A549 (cell line): Measurements from ENCODE around the gene PHF2. TPM values are rescaled to one million over a fixed set of nuclear protein-coding genes. Genes with fewer than 3 reads are reported as not detected.

Experiments
- ATAC-seq, 2 experiments: fragments of 200-7000 bp in 1 of 2; fragments of >200 bp in 1 of 2; cut with Nextera tagmentation in 1 of 2; cut with Tn5 transposase in 1 of 2; 3 replicates each; pipeline versions ENCODE4 v1.8.0 to v1.9.1; 2018 to 2020; ENCODE audit warnings: mild to moderate bottlenecking in 1 of 2, moderate library complexity in 1 of 2
- CTCF ChIA-PET: fragments of 300-600 bp; sonication (Branson Sonifier 250); formaldehyde crosslinking; extraction: SDS; loops from one replicate; lab custom pipeline; 2021; ENCODE audit warnings: antibody characterized with exemption, inconsistent platforms; lab: Yijun Ruan, JAX
- POLR2A ChIA-PET: fragments of 350-600 bp; formaldehyde crosslinking; extraction: SDS; loops from one replicate; lab custom pipeline; 2021; ENCODE audit warnings: antibody characterized with exemption, inconsistent platforms; lab: Yijun Ruan, JAX
- DNase-seq, 2 experiments: peaks; one replicate each; pipeline versions ENCODE4 v3.0.0 to v3.0.0-alpha.2; 2011 to 2016; ENCODE audit warnings: low read depth in 1 of 2, low spot score in 1 of 2
- FAIRE-seq: peaks from 2 replicates; lab custom pipeline; 2011; peaks lifted over from hg19 to GRCh38; lab: Jason Lieb, UNC
- H3K27ac ChIP-seq, 2 experiments: fragments of >200 bp; sonication (Bioruptor Twin); formaldehyde crosslinking; 3 replicates each; pipeline ENCODE4 v1.5.1; 2016 to 2017
- H3K4me1 ChIP-seq: fragments of >200 bp; sonication (Bioruptor Twin); formaldehyde crosslinking; 3 replicates; pipeline ENCODE4 v1.6.1; 2016
- H3K4me2 ChIP-seq: fragments of >200 bp; sonication (Bioruptor Twin); formaldehyde crosslinking; 3 replicates; pipeline ENCODE4 v1.6.1; 2016
- H3K4me3 ChIP-seq: fragments of >200 bp; sonication (Bioruptor Twin); formaldehyde crosslinking; 3 replicates; pipeline ENCODE4 v1.5.1; 2016
- H3K9me3 ChIP-seq: fragments of >200 bp; sonication (Bioruptor Twin); formaldehyde crosslinking; 3 replicates; pipeline ENCODE4 v1.6.1; 2016
- CBX2 ChIP-seq: fragments of 200-600 bp; sonication (generic); IDR thresholded peaks from 2 replicates; pipeline ENCODE4 v1.6.1; 2016; ENCODE audit warnings: low read depth, mild to moderate bottlenecking, borderline replicate concordance
- ESRRA ChIP-seq: fragments of 150-350 bp; IDR thresholded peaks from 2 replicates; pipeline ENCODE4 v1.6.1; 2014; ENCODE audit warnings: mild to moderate bottlenecking, low read length, borderline replicate concordance
- FOSB ChIP-seq: fragments of 250-450 bp; sonication (Bioruptor Pico); IDR thresholded peaks from 2 replicates; pipeline ENCODE4 v1.5.0; 2020; ENCODE audit warnings: mild to moderate bottlenecking, moderate library complexity
- HOXB13 ChIP-seq: fragments of 250-450 bp; sonication (Bioruptor Pico); IDR thresholded peaks from 2 replicates; pipeline ENCODE4 v1.5.0; 2020; ENCODE audit warnings: low read depth, mild to moderate bottlenecking, moderate library complexity
- HOXB5 ChIP-seq: fragments of 250-450 bp; sonication (Bioruptor Pico); IDR thresholded peaks from 2 replicates; pipeline ENCODE4 v1.5.0; 2020; ENCODE audit warnings: mild to moderate bottlenecking, moderate library complexity
- JUN ChIP-seq, 2 experiments: fragments of >200 bp; sonication (Bioruptor Twin); formaldehyde crosslinking; IDR thresholded peaks; 2 replicates in 1 of 2; 3 replicates in 1 of 2; pipeline ENCODE4 v1.6.1; 2016 to 2017
- JUNB ChIP-seq: fragments of >200 bp; sonication (Bioruptor Twin); formaldehyde crosslinking; IDR thresholded peaks from 2 replicates; pipeline ENCODE4 v1.6.1; 2016
- KDM5A ChIP-seq: fragments of 200-600 bp; sonication (generic); IDR thresholded peaks from 2 replicates; pipeline ENCODE4 v1.6.1; 2016; ENCODE audit warnings: antibody characterized with exemption, mild to moderate bottlenecking
- NFE2L2 ChIP-seq: fragments of 150-350 bp; conservative IDR thresholded peaks from 2 replicates; pipeline ENCODE4 v1.6.1; 2014; ENCODE audit warnings: low read length
- NPAS2 ChIP-seq: fragments of 250-450 bp; sonication (Bioruptor Pico); IDR thresholded peaks from 2 replicates; pipeline ENCODE4 v1.8.0; 2022; ENCODE audit warnings: mild to moderate bottlenecking, moderate library complexity, borderline replicate concordance
- PHF8 ChIP-seq: fragments of 200-600 bp; sonication (generic); IDR thresholded peaks from 2 replicates; pipeline ENCODE4 v1.6.1; 2016; ENCODE audit warnings: low read depth, mild to moderate bottlenecking, antibody characterized with exemption, moderate library complexity, borderline replicate concordance
- RAD21 ChIP-seq, 2 experiments: fragments of >200 bp in 1 of 2; sonication (Bioruptor Twin) in 1 of 2; formaldehyde crosslinking in 1 of 2; IDR thresholded peaks in 1 of 2; conservative IDR thresholded peaks in 1 of 2; 2 replicates in 1 of 2; 3 replicates in 1 of 2; pipeline ENCODE4 v1.6.1; 2012 to 2018; ENCODE audit warnings: inconsistent platforms in 1 of 2
- RCOR1 ChIP-seq: fragments of 150-350 bp; IDR thresholded peaks from 2 replicates; pipeline ENCODE4 v1.6.1; 2014; ENCODE audit warnings: antibody characterized with exemption, low read length, low read depth
- SMC3 ChIP-seq: fragments of >200 bp; sonication (Bioruptor Twin); formaldehyde crosslinking; IDR thresholded peaks from 3 replicates; pipeline ENCODE4 v1.6.1; 2018; ENCODE audit warnings: inconsistent platforms
- TFCP2L1 ChIP-seq: fragments of 250-450 bp; sonication (Bioruptor Pico); IDR thresholded peaks from 2 replicates; pipeline ENCODE4 v1.5.0; 2021; ENCODE audit warnings: mild to moderate bottlenecking
- ZFP36 ChIP-seq: fragments of 450-650 bp; IDR thresholded peaks from 2 replicates; pipeline ENCODE4 v1.6.1; 2014; ENCODE audit warnings: borderline replicate concordance; ENCODE audit not compliant: partially characterized antibody
- WGBS: methylation state at CpG from one replicate; pipeline ENCODE4 v1.1.6; 2017; ENCODE audit errors: missing lambda C conversion rate; 5-methylcytosine and 5-hydroxymethylcytosine counted together
- polyA plus RNA-seq, 4 experiments: library from polyadenylated mRNA; depleted of rRNA in 3 of 4; stranded (reverse); fragments of >200 nt; fragmentation: RNase III in 1 of 4; extraction: RNeasy Plus Mini Kit Qiagen cat#74134 plus additional on column Dnase treatment in 1 of 4; gene quantifications; 2 replicates in 3 of 4; 3 replicates in 1 of 4; pipeline ENCODE4 v1.2.3, GENCODE V29; 2011 to 2017
- TF ChIP-seq, protein P1 (sequence below): fragments of 250-450 bp; sonication (Bioruptor Pico); IDR thresholded peaks from 2 replicates; pipeline ENCODE4 v1.5.0; 2021; ENCODE audit warnings: mild to moderate bottlenecking, moderate library complexity, borderline replicate concordance
- TF ChIP-seq, protein P2 (sequence below): fragments of 150-350 bp; IDR thresholded peaks from 2 replicates; pipeline ENCODE4 v1.6.1; 2014; ENCODE audit warnings: low read depth, mild to moderate bottlenecking, low read length
- TF ChIP-seq, protein P3 (sequence below): fragments of 200-600 bp; sonication (generic); IDR thresholded peaks from 2 replicates; pipeline ENCODE4 v1.6.1; 2016; ENCODE audit warnings: antibody characterized with exemption, mild to moderate bottlenecking, moderate library complexity
- TF ChIP-seq, protein P4 (sequence below): fragments of >200 bp; sonication (Bioruptor Twin); formaldehyde crosslinking; IDR thresholded peaks from 3 replicates; pipeline ENCODE4 v1.5.1; 2016
- TF ChIP-seq, protein P5 (sequence below): IDR thresholded peaks from 2 replicates; pipeline ENCODE4 v1.6.1; 2012; ENCODE audit warnings: low read depth, borderline replicate concordance
- TF ChIP-seq, protein P6 (sequence below): IDR thresholded peaks from 2 replicates; pipeline ENCODE4 v1.6.1; 2012

Gene PHF2
- polyA plus RNA-seq, 2 of the 4 experiments (the other 2 are of a cell fraction) = 9.6 to 12.2 TPM

DNA sequence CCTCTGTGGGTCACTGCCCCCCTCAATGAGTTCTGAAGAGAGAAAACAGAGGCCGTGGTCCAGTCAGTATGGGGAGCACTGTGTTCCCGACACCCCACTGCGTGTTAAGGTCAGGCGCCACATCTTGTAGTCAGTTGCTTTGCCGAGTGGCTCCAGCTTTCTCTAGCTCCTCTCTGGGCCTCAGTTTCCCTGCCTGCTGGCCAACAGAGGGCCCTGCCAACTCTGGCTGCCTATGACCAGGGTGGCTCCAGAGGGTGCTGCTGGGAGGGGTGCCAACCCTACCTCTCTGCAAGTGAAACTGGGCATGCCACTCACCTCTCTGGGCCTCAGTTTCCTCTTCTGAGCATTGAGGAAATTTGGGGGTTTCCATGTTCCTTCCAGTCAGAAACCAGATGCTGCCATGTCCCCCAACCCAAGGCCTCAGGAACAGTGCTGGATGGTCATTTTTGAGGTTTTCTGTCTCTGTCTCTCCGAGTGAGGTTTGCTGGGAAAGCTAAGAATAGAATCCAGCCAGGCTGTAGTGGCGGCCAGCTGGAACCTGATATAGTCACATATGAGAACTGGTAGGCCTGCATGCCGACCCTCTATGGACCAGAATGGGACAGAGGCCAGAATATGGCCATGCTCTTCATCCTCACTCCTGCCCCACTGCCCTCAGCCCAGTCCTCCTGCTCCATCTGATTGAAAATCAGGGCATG lies 132.1 kb downstream of the PHF2 start (continued):
- TF ChIP-seq, protein P1, sequence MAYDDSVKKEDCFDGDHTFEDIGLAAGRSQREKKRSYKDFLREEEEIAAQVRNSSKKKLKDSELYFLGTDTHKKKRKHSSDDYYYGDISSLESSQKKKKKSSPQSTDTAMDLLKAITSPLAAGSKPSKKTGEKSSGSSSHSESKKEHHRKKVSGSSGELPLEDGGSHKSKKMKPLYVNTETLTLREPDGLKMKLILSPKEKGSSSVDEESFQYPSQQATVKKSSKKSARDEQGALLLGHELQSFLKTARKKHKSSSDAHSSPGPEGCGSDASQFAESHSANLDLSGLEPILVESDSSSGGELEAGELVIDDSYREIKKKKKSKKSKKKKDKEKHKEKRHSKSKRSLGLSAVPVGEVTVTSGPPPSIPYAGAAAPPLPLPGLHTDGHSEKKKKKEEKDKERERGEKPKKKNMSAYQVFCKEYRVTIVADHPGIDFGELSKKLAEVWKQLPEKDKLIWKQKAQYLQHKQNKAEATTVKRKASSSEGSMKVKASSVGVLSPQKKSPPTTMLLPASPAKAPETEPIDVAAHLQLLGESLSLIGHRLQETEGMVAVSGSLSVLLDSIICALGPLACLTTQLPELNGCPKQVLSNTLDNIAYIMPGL (CRISPR knock-in tag) = no peak
- TF ChIP-seq FOSB (CRISPR knock-in tag) = no peak
- TF ChIP-seq, protein P2, sequence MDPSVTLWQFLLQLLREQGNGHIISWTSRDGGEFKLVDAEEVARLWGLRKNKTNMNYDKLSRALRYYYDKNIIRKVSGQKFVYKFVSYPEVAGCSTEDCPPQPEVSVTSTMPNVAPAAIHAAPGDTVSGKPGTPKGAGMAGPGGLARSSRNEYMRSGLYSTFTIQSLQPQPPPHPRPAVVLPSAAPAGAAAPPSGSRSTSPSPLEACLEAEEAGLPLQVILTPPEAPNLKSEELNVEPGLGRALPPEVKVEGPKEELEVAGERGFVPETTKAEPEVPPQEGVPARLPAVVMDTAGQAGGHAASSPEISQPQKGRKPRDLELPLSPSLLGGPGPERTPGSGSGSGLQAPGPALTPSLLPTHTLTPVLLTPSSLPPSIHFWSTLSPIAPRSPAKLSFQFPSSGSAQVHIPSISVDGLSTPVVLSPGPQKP = no peak

DNA sequence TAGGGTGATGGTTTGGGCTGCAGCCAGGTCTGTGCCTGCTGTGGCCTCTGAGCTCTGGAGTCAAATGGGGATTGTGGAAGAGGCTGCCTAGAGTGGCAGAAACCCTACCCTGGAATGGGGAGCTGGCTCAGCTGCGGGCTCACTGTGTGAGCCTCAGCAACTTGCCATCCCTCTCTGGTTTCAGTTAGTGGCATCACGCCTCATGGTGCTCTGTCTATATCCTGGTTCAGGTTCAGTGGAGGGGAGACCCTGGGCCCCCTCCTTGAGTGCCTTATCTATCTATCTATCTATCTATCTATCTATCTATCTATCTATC lies 132.6 kb downstream of the PHF2 start:
- ATAC-seq (no peak), FAIRE-seq (no peak), DNase-seq (no peak)
- H3K9me3 ChIP-seq = 0 out of 3 replicates have a peak, but pooled peaks cover 5% of the 10 kb centered on the region
- H3K4me3 ChIP-seq = no peak overlapping the region
- TF ChIP-seq, protein P3, sequence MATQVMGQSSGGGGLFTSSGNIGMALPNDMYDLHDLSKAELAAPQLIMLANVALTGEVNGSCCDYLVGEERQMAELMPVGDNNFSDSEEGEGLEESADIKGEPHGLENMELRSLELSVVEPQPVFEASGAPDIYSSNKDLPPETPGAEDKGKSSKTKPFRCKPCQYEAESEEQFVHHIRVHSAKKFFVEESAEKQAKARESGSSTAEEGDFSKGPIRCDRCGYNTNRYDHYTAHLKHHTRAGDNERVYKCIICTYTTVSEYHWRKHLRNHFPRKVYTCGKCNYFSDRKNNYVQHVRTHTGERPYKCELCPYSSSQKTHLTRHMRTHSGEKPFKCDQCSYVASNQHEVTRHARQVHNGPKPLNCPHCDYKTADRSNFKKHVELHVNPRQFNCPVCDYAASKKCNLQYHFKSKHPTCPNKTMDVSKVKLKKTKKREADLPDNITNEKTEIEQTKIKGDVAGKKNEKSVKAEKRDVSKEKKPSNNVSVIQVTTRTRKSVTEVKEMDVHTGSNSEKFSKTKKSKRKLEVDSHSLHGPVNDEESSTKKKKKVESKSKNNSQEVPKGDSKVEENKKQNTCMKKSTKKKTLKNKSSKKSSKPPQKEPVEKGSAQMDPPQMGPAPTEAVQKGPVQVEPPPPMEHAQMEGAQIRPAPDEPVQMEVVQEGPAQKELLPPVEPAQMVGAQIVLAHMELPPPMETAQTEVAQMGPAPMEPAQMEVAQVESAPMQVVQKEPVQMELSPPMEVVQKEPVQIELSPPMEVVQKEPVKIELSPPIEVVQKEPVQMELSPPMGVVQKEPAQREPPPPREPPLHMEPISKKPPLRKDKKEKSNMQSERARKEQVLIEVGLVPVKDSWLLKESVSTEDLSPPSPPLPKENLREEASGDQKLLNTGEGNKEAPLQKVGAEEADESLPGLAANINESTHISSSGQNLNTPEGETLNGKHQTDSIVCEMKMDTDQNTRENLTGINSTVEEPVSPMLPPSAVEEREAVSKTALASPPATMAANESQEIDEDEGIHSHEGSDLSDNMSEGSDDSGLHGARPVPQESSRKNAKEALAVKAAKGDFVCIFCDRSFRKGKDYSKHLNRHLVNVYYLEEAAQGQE = no peak
- no peak for TF ChIP-seq SMC3
- TF ChIP-seq, protein P4, sequence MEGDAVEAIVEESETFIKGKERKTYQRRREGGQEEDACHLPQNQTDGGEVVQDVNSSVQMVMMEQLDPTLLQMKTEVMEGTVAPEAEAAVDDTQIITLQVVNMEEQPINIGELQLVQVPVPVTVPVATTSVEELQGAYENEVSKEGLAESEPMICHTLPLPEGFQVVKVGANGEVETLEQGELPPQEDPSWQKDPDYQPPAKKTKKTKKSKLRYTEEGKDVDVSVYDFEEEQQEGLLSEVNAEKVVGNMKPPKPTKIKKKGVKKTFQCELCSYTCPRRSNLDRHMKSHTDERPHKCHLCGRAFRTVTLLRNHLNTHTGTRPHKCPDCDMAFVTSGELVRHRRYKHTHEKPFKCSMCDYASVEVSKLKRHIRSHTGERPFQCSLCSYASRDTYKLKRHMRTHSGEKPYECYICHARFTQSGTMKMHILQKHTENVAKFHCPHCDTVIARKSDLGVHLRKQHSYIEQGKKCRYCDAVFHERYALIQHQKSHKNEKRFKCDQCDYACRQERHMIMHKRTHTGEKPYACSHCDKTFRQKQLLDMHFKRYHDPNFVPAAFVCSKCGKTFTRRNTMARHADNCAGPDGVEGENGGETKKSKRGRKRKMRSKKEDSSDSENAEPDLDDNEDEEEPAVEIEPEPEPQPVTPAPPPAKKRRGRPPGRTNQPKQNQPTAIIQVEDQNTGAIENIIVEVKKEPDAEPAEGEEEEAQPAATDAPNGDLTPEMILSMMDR = no peak
- TF ChIP-seq NPAS2 (CRISPR knock-in tag) = no peak
- TF ChIP-seq, protein P5, sequence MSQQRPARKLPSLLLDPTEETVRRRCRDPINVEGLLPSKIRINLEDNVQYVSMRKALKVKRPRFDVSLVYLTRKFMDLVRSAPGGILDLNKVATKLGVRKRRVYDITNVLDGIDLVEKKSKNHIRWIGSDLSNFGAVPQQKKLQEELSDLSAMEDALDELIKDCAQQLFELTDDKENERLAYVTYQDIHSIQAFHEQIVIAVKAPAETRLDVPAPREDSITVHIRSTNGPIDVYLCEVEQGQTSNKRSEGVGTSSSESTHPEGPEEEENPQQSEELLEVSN = no peak
- TF ChIP-seq KDM5A = no peak
- no peak for TF ChIP-seq TFCP2L1 (CRISPR knock-in tag)
- no peak for TF ChIP-seq ZFP36
- no peak for TF ChIP-seq CBX2
- TF ChIP-seq HOXB13 (CRISPR knock-in tag) = no peak
- TF ChIP-seq HOXB5 (CRISPR knock-in tag) = no peak
- TF ChIP-seq JUN (IDR thresholded peaks at IDR 0.05) = no peak
- no peak for TF ChIP-seq NFE2L2
- TF ChIP-seq RCOR1 = no peak
- TF ChIP-seq, protein P6, sequence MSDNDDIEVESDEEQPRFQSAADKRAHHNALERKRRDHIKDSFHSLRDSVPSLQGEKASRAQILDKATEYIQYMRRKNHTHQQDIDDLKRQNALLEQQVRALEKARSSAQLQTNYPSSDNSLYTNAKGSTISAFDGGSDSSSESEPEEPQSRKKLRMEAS = no peak
- TF ChIP-seq JUNB = no peak
- TF ChIP-seq ESRRA = no peak
- no peak for TF ChIP-seq RAD21 (conservative IDR thresholded peaks at IDR 0.05 in 1 of 2, IDR thresholded peaks at IDR 0.05 in 1 of 2)
- TF ChIP-seq PHF8 = no peak
- TF ChIP-seq, all 56 proteins: peak for 0
- no peak overlapping the region for H3K4me2 ChIP-seq
- ChIA-PET POLR2A (no interaction called here), CTCF (no interaction called here)
- H3K4me1 ChIP-seq = no peaks in the 10 kb centered on the region
- 0% methylated on average over 1 of the region's 2 CpGs for WGBS
- H3K27ac ChIP-seq = no peak overlapping the region
